GM23338 (cell line): ENCODE data around the gene HEMK1. TPM values are rescaled to one million over a fixed set of nuclear protein-coding genes. Genes with fewer than 3 reads are reported as not detected.

Experiments used
- ATAC-seq: fragments of 200-7000 bp; cut with Tn5 transposase; 3 replicates; pipeline ENCODE4 v1.9.1; 2020
- DNase-seq: peaks from one replicate; pipeline ENCODE4 v3.0.0-alpha.2; 2015; ENCODE audit warnings: low spot score
- H2AFZ ChIP-seq: fragments of 200-600 bp; sonication (generic); 2 replicates; pipeline ENCODE4 v1.8.0; 2016; ENCODE audit warnings: antibody characterized with exemption, mild to moderate bottlenecking, moderate library complexity
- H3F3A ChIP-seq: fragments of 200-600 bp; sonication (generic); replicated peaks from 2 replicates; pipeline ENCODE4 v1.8.0; 2017; ENCODE audit warnings: antibody characterized with exemption, mixed run types, low read depth
- H3K27ac ChIP-seq: fragments of 200-600 bp; sonication (generic); 2 replicates; pipeline ENCODE4 v1.6.1; 2016; ENCODE audit warnings: low read depth
- H3K27me3 ChIP-seq: fragments of 200-600 bp; sonication (generic); 2 replicates; pipeline ENCODE4 v1.8.0; 2016; ENCODE audit warnings: mild to moderate bottlenecking, mixed run types, moderate library complexity; ENCODE audit not compliant: insufficient read depth
- H3K36me3 ChIP-seq: fragments of 200-600 bp; sonication (generic); 2 replicates; pipeline ENCODE4 v1.8.0; 2016; ENCODE audit warnings: mild to moderate bottlenecking; ENCODE audit not compliant: insufficient read depth
- H3K4me1 ChIP-seq: fragments of 200-600 bp; sonication (generic); 2 replicates; pipeline ENCODE4 v1.8.0; 2016; ENCODE audit warnings: mild to moderate bottlenecking, moderate library complexity; ENCODE audit not compliant: insufficient read depth
- H3K4me2 ChIP-seq: fragments of 200-600 bp; sonication (generic); 2 replicates; pipeline ENCODE4 v1.7.1; 2017; ENCODE audit warnings: mixed run types
- H3K4me3 ChIP-seq: fragments of 200-600 bp; sonication (generic); 2 replicates; pipeline ENCODE4 v1.6.1; 2016; ENCODE audit warnings: mixed run types
- H3K79me2 ChIP-seq: fragments of 200-600 bp; sonication (generic); replicated peaks from 2 replicates; pipeline ENCODE4 v1.8.0; 2017; ENCODE audit warnings: mild to moderate bottlenecking; ENCODE audit not compliant: insufficient read depth
- H3K9me2 ChIP-seq: fragments of 200-600 bp; sonication (generic); 2 replicates; pipeline ENCODE4 v1.8.0; 2017; ENCODE audit not compliant: insufficient read depth
- H4K20me1 ChIP-seq: fragments of 200-600 bp; sonication (generic); replicated peaks from 2 replicates; pipeline ENCODE4 v1.8.0; 2017; ENCODE audit warnings: mild to moderate bottlenecking; ENCODE audit not compliant: insufficient read depth
- H3K27ac Mint-ChIP-seq: 2 replicates; pipeline ENCODE4 v1.8.0; 2020; ENCODE audit warnings: inconsistent platforms, mild to moderate bottlenecking, moderate library complexity, mixed read lengths
- H3K27me3 Mint-ChIP-seq: 3 replicates; pipeline ENCODE4 v1.8.0; 2022; ENCODE audit warnings: low read depth, mild to moderate bottlenecking, moderate library complexity, mixed read lengths, inconsistent platforms; ENCODE audit not compliant: insufficient read depth, poor library complexity
- H3K36me3 Mint-ChIP-seq: 3 replicates; pipeline ENCODE4 v1.8.0; 2021; ENCODE audit warnings: low read depth, mild to moderate bottlenecking, inconsistent platforms, moderate library complexity, mixed read lengths
- H3K4me1 Mint-ChIP-seq: 3 replicates; pipeline ENCODE4 v1.8.0; 2020; ENCODE audit warnings: mild to moderate bottlenecking, inconsistent platforms, mixed read lengths
- H3K4me3 Mint-ChIP-seq: 3 replicates; pipeline ENCODE4 v1.8.0; 2021; ENCODE audit warnings: moderate library complexity, mild to moderate bottlenecking, inconsistent platforms, mixed read lengths
- H3K9me3 Mint-ChIP-seq: 3 replicates; pipeline ENCODE4 v1.8.0; 2020; ENCODE audit warnings: moderate library complexity, mild to moderate bottlenecking, inconsistent platforms, mixed read lengths
- CREB1 ChIP-seq: fragments of 250-450 bp; sonication (Bioruptor Pico); IDR thresholded peaks from 2 replicates; pipeline ENCODE4 v1.5.0; 2020; ENCODE audit warnings: low read depth, mild to moderate bottlenecking, moderate library complexity
- CTCF ChIP-seq, 2 experiments: fragments of 200-600 bp in 1 of 2; sonication (generic) in 1 of 2; conservative IDR thresholded peaks; 2 replicates each; pipeline versions ENCODE4 v1.5.1 to v1.6.1; 2016 to 2017; ENCODE audit warnings: antibody characterized with exemption in 2 of 2, low read depth in 2 of 2, mild to moderate bottlenecking in 2 of 2, moderate library complexity in 1 of 2
- EZH2 ChIP-seq: fragments of 200-600 bp; sonication (generic); IDR thresholded peaks from one replicate; pipeline ENCODE4 v1.8.0; 2017; ENCODE audit warnings: antibody characterized with exemption, mild to moderate bottlenecking, low read depth; ENCODE audit not compliant: unreplicated experiment
- EZH2phosphoT487 ChIP-seq: fragments of 200-600 bp; sonication (generic); IDR thresholded peaks from one replicate; pipeline ENCODE4 v1.8.1; 2018; ENCODE audit warnings: antibody characterized with exemption; ENCODE audit not compliant: unreplicated experiment
- JUNB ChIP-seq: IDR thresholded peaks from one replicate; pipeline ENCODE4 v1.6.1; 2016; ENCODE audit warnings: antibody characterized with exemption; ENCODE audit not compliant: unreplicated experiment
- NANOG ChIP-seq: IDR thresholded peaks from 2 replicates; pipeline ENCODE4 v1.6.1; 2016; ENCODE audit warnings: antibody characterized with exemption, borderline replicate concordance
- REST ChIP-seq: IDR thresholded peaks from one replicate; pipeline ENCODE4 v1.6.1; 2018; ENCODE audit warnings: antibody characterized with exemption; ENCODE audit not compliant: unreplicated experiment
- STAT1 ChIP-seq: IDR thresholded peaks from one replicate; pipeline ENCODE4 v1.6.1; 2016; ENCODE audit warnings: antibody characterized with exemption; ENCODE audit not compliant: unreplicated experiment
- ZNF331 ChIP-seq: fragments of 250-450 bp; sonication (Bioruptor Pico); IDR thresholded peaks from 2 replicates; pipeline ENCODE4 v1.5.0; 2020; ENCODE audit warnings: low read depth, mild to moderate bottlenecking, moderate library complexity
- polyA plus RNA-seq: library from polyadenylated mRNA; unstranded; fragments of >200 nt; fragmentation: Nextera tagmentation; extraction: Ambion mirVana; gene quantifications from 2 replicates; pipeline ENCODE4 v1.2.1, GENCODE V29; 2016
- total RNA-seq: library from RNA; depleted of rRNA; stranded (reverse); fragments of >200 nt; shearing (Covaris generic); gene quantifications from 2 replicates; pipeline ENCODE4 v1.2.3, GENCODE V29; 2014
- TF ChIP-seq, protein P1 (sequence below): fragments of 250-450 bp; sonication (Bioruptor Pico); IDR thresholded peaks from 2 replicates; pipeline ENCODE4 v1.5.0; 2020; ENCODE audit warnings: mild to moderate bottlenecking, moderate library complexity
- TF ChIP-seq, protein P2 (sequence below): IDR thresholded peaks from 2 replicates; pipeline ENCODE4 v1.6.1; 2016; ENCODE audit warnings: antibody characterized with exemption

Gene HEMK1
- total and polyA plus RNA-seq, 2 experiments from 2014 or later: 5.6 to 10.1 TPM

GRCh38 chr3:50610992-50611463 is 41.7 kb downstream of the HEMK1 start (continued):
- TF ChIP-seq, protein P1, sequence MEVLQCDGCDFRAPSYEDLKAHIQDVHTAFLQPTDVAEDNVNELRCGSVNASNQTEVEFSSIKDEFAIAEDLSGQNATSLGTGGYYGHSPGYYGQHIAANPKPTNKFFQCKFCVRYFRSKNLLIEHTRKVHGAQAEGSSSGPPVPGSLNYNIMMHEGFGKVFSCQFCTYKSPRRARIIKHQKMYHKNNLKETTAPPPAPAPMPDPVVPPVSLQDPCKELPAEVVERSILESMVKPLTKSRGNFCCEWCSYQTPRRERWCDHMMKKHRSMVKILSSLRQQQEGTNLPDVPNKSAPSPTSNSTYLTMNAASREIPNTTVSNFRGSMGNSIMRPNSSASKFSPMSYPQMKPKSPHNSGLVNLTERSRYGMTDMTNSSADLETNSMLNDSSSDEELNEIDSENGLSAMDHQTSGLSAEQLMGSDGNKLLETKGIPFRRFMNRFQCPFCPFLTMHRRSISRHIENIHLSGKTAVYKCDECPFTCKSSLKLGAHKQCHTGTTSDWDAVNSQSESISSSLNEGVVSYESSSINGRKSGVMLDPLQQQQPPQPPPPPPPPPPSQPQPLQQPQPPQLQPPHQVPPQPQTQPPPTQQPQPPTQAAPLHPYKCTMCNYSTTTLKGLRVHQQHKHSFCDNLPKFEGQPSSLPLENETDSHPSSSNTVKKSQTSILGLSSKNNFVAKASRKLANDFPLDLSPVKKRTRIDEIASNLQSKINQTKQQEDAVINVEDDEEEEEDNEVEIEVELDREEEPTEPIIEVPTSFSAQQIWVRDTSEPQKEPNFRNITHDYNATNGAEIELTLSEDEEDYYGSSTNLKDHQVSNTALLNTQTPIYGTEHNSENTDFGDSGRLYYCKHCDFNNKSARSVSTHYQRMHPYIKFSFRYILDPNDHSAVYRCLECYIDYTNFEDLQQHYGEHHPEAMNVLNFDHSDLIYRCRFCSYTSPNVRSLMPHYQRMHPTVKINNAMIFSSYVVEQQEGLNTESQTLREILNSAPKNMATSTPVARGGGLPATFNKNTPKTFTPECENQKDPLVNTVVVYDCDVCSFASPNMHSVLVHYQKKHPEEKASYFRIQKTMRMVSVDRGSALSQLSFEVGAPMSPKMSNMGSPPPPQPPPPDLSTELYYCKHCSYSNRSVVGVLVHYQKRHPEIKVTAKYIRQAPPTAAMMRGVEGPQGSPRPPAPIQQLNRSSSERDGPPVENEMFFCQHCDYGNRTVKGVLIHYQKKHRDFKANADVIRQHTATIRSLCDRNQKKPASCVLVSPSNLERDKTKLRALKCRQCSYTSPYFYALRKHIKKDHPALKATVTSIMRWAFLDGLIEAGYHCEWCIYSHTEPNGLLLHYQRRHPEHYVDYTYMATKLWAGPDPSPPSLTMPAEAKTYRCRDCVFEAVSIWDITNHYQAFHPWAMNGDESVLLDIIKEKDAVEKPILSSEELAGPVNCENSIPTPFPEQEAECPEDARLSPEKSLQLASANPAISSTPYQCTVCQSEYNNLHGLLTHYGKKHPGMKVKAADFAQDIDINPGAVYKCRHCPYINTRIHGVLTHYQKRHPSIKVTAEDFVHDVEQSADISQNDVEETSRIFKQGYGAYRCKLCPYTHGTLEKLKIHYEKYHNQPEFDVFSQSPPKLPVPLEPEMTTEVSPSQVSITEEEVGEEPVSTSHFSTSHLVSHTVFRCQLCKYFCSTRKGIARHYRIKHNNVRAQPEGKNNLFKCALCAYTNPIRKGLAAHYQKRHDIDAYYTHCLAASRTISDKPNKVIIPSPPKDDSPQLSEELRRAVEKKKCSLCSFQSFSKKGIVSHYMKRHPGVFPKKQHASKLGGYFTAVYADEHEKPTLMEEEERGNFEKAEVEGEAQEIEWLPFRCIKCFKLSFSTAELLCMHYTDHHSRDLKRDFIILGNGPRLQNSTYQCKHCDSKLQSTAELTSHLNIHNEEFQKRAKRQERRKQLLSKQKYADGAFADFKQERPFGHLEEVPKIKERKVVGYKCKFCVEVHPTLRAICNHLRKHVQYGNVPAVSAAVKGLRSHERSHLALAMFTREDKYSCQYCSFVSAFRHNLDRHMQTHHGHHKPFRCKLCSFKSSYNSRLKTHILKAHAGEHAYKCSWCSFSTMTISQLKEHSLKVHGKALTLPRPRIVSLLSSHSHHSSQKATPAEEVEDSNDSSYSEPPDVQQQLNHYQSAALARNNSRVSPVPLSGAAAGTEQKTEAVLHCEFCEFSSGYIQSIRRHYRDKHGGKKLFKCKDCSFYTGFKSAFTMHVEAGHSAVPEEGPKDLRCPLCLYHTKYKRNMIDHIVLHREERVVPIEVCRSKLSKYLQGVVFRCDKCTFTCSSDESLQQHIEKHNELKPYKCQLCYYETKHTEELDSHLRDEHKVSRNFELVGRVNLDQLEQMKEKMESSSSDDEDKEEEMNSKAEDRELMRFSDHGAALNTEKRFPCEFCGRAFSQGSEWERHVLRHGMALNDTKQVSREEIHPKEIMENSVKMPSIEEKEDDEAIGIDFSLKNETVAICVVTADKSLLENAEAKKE (CRISPR knock-in tag): no peak

DNA sequence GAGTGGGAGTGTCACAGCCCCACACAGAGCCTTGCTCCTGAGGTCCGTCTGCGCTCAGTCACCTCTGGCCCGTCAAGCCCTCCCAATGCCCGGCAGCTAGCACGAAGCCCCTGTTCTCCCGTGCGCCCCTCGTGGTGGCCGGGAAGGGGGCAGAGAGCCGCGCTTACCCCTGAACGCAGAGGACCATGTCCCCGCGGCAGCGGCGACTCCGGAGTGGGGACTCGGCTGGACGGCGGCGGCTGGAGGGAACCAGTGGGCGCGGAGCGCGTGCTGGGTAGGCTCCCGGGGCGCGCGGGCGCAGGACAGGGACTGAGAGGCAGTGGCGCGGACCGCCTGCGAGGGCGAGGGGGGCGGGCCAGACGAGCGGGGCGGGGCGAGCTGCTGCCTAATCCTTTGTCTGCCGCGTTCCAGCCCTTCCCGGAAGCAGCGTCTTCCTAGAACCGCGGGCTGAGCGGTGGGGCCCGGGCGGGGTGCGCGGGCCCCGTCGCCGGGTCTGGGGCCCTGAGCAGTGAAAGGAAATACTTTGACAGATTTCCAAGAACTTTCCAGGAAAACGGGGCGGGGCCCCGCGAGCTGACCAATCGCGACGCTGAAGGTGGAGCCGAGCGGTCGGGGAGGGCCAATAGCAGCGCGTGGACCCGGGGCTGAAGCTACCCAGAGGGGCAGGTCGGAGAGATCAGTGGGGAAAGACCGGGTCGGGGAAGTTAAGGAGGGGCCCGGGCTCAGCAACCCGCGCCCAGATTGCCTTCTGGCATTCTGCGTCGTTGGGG is 42.3 kb downstream of the HEMK1 start, which contains the start of gene CISH:
Gene CISH (minus strand): TSS at position 311 of the 770 bp plus-strand sequence. CDS start 124 bp downstream, at position 187.
- H3K27ac Mint-ChIP-seq: no peak within 1 kb of the TSS
- DNase-seq (peak; percentile 98), ATAC-seq (peak; percentile 81)
- Histone ChIP-seq H3K4me3 (peak within 1 kb of the TSS; percentile 77), H4K20me1 (peaks cover 6% of the 10 kb centered on the region), H3K79me2 (no peaks in the 10 kb centered on the region), H3F3A (peaks cover 14% of the 10 kb centered on the region), H2AFZ (peak within 1 kb of the TSS; percentile 93), H3K4me2 (peak within 1 kb of the TSS; percentile 92), H3K36me3 (no peaks in the 10 kb centered on the region), H3K4me1 (peaks cover 13% of the 10 kb centered on the region), H3K9me2 (no peaks in the 10 kb centered on the region), H3K27me3 (peaks cover 37% of the 10 kb centered on the region), H3K27ac (peak within 1 kb of the TSS; percentile 47; the same call in 1 of the 2 replicates)
- H3K4me1 Mint-ChIP-seq: peaks cover 20% of the 10 kb centered on the region
- no peaks in the 10 kb centered on the region for H3K9me3 Mint-ChIP-seq
- peaks cover 52% of the 10 kb centered on the region for H3K27me3 Mint-ChIP-seq
- no peaks in the 10 kb centered on the region; the same call in 2 of the 3 replicates for H3K36me3 Mint-ChIP-seq
- H3K4me3 Mint-ChIP-seq: peak within 1 kb of the TSS; percentile 77
- TF ChIP-seq REST (no peak), ZNF331 (CRISPR knock-in tag) (no peak), STAT1 (no peak), CREB1 (CRISPR knock-in tag) (0 out of 2 replicates have a peak, but pooled peaks have one; percentile 6), JUNB (no peak), EZH2phosphoT487 (no peak), NANOG (no peak), CTCF (conservative IDR thresholded peaks at IDR 0.05; ENCODE audit: low read depth in 2 of 2) (peak; percentile 55 to 66), EZH2 (no peak)
- TF ChIP-seq, protein P2, sequence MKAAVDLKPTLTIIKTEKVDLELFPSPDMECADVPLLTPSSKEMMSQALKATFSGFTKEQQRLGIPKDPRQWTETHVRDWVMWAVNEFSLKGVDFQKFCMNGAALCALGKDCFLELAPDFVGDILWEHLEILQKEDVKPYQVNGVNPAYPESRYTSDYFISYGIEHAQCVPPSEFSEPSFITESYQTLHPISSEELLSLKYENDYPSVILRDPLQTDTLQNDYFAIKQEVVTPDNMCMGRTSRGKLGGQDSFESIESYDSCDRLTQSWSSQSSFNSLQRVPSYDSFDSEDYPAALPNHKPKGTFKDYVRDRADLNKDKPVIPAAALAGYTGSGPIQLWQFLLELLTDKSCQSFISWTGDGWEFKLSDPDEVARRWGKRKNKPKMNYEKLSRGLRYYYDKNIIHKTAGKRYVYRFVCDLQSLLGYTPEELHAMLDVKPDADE: no peak
